Measurements from ENCODE around the gene FAAP100. TPM values are rescaled to one million over a fixed set of nuclear protein-coding genes. Genes with fewer than 3 reads are reported as not detected.
"Not testable (repeated sequence)": the region's sequence is repeated elsewhere in the genome, so short reads cannot be mapped to it uniquely, and the experiment has no call there.

Gene FAAP100
- total RNA-seq, 1 experiment from 2014 or later, result 54.7 TPM

DNA sequence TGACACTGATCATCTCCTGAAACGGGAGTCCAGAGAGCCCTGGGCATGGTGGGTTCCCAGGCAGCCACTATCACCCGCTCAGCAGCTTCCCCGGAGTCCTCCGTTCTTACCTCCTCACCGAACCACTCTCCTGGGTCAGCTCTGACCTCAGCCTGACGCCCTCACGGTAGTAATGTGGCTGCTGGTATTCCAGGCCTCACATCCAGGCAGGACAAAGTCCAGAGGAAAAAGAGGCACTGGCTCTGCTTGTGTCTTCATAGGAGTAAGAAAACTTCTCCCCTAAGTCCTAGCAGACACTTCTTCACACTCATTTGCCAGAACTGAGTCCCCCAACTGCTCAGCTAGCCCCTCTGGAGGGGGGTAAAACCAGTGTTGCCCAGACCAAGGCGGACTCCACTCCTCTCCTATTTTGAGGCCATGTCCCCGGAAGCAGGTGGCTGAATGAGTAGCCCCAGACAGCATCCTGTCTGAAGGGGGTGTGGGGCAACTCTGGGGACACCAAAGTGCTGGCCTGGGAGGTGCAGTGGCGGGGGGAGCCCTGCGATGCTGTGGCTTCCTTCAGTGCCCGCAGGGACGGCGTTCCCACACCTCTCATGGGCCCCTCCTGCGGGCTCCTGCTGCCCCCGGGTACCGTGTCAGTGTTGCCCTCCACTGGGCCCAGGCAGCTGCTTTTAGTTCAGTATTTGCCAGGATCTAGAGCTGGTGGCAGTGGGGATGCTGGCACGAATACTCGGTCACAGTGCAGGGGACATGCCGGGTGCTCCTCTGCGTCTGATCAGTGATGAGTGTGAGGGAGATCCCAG, 18.6 kb downstream of the FAAP100 start (continued):
- TF ChIP-seq AFF4 (CRISPR knock-in tag; IDR thresholded peaks at IDR 0.05; ENCODE audit: borderline replicate concordance), result no peak
- no peak for TF ChIP-seq CBFB (CRISPR knock-in tag; IDR thresholded peaks at IDR 0.05; ENCODE audit: low read depth)
- no peak for TF ChIP-seq ZNF423 (CRISPR knock-in tag; IDR thresholded peaks at IDR 0.05)
- TF ChIP-seq, protein P1, sequence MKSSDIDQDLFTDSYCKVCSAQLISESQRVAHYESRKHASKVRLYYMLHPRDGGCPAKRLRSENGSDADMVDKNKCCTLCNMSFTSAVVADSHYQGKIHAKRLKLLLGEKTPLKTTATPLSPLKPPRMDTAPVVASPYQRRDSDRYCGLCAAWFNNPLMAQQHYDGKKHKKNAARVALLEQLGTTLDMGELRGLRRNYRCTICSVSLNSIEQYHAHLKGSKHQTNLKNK (CRISPR knock-in tag; IDR thresholded peaks at IDR 0.05), result no peak
- no peak for TF ChIP-seq ZNF138 (CRISPR knock-in tag; conservative IDR thresholded peaks at IDR 0.05)
- TF ChIP-seq, protein P2, sequence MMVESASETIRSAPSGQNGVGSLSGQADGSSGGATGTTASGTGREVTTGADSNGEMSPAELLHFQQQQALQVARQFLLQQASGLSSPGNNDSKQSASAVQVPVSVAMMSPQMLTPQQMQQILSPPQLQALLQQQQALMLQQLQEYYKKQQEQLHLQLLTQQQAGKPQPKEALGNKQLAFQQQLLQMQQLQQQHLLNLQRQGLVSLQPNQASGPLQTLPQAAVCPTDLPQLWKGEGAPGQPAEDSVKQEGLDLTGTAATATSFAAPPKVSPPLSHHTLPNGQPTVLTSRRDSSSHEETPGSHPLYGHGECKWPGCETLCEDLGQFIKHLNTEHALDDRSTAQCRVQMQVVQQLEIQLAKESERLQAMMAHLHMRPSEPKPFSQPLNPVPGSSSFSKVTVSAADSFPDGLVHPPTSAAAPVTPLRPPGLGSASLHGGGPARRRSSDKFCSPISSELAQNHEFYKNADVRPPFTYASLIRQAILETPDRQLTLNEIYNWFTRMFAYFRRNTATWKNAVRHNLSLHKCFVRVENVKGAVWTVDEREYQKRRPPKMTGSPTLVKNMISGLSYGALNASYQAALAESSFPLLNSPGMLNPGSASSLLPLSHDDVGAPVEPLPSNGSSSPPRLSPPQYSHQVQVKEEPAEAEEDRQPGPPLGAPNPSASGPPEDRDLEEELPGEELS (CRISPR knock-in tag; IDR thresholded peaks at IDR 0.05), result no peak

DNA sequence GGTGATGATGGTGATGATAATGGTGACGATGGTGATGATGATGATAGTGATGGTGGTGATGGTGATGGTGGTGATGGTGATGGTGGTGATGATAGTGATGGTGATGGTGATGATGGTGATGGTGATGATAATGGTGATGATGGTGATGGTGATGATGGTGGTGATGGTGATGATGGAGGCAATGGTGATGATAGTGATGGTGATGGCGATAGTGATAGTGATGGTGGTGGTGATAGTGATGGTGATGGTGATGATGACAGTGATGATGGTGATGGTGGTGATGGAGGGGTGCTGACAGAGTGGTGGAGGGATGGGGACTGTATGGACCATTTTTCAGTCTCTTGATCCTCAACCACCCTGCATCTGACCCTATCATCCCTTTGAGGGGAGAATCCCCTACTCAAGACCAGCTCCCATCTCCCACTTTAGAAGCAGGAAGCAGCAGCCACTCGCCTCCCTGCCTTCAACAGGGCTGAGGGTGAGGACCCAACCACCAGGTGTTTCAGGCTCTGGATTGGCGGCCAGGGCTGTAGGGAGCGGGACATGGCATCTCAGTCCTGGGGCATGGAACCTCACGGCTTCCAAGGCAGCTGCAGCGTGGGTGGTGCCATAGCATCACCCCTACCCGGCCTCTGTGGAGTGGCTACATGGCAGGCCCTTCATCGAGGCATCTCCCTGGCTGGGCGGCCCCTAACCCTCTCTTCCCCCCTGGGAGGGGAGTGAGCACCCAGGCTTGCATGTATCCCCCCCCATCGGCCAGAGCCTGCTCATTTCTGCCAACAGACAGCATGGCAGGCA, 19.5 kb downstream of the FAAP100 start:
- H3K4me3 Mint-ChIP-seq, result no peak overlapping the region
- CTCF ChIA-PET, result interaction anchor here (1.6 kb wide), 1 partner anchor 9 kb away, joined by 7 read pairs; no protein-coding TSS in a partner anchor
- H3K27ac Mint-ChIP-seq, result no peak overlapping the region
- POLR2A ChIA-PET, result no interaction called here
- DNase-seq (ENCODE audit: low spot score), result no peak
- H3K9me3 Mint-ChIP-seq, result no peaks in the 10 kb centered on the region
- no peaks in the 10 kb centered on the region for H3K36me3 Mint-ChIP-seq
- H3K4me1 Mint-ChIP-seq, result no peaks in the 10 kb centered on the region
- TF ChIP-seq SOX15 (CRISPR knock-in tag; IDR thresholded peaks at IDR 0.05), result no peak
- TF ChIP-seq E2F4 (CRISPR knock-in tag; IDR thresholded peaks at IDR 0.05; ENCODE audit: borderline replicate concordance, low read depth), result no peak
- H3K27me3 Mint-ChIP-seq (ENCODE audit: low read depth), result peaks cover 28% of the 10 kb centered on the region
- no peak for ATAC-seq

DNA sequence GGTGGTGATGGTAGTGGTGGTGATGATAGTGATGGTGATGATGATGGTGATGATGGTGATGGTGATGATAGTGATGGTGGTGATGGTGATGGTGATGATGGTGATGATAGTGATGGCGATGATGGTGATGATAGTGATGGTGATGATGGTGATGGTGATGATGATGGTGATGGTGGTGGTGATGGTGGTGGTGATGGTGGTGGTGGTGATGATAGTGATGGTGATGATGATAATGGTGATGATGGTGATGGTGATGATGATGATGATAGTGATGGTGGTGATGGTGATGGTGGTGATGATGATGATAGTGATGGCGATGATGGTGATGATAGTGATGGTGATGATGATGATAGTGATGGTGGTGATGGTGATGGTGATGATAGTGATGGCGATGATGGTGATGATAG, 20.2 kb downstream of the FAAP100 start:
- DNase-seq (ENCODE audit: low spot score); ATAC-seq; CTCF ChIA-PET; H3K27ac Mint-ChIP-seq; H3K4me3 Mint-ChIP-seq; H3K36me3 Mint-ChIP-seq; POLR2A ChIA-PET; H3K4me1 Mint-ChIP-seq; H3K9me3 Mint-ChIP-seq: not testable (repeated sequence)
- peaks cover 28% of the 10 kb centered on the region for H3K27me3 Mint-ChIP-seq (ENCODE audit: low read depth)

GRCh38 chr17:81531013-81531412, 21.1 kb downstream of the FAAP100 start:
- H3K27ac Mint-ChIP-seq; DNase-seq (ENCODE audit: low spot score); H3K9me3 Mint-ChIP-seq; POLR2A ChIA-PET; ATAC-seq; CTCF ChIA-PET; H3K36me3 Mint-ChIP-seq; H3K4me3 Mint-ChIP-seq; H3K4me1 Mint-ChIP-seq: not testable (repeated sequence)
- H3K27me3 Mint-ChIP-seq (ENCODE audit: low read depth), result peaks cover 26% of the 10 kb centered on the region
